Omental fat pad (tissue), 4 donors: ENCODE results near the gene RANBP3L. TPM values are rescaled to one million over a fixed set of nuclear protein-coding genes. Genes with fewer than 3 reads are reported as not detected.

Experiments
- ATAC-seq: fragments of 150-250 bp; one replicate; pipeline ENCODE4 v1.9.1; 2016; ENCODE audit warnings: mild to moderate bottlenecking, moderate library complexity; ENCODE audit not compliant: low FRiP score
- DNase-seq: peaks from one replicate; pipeline ENCODE4 v3.0.0-alpha.2; 2019; ENCODE audit warnings: low spot score
- CTCF ChIP-seq, 3 donors: fragments of 450-650 bp; IDR thresholded peaks; one replicate each; pipeline ENCODE4 v1.5.1; 2016 to 2017; ENCODE audit warnings: antibody characterized with exemption in 3 of 3, mild to moderate bottlenecking in 3 of 3, moderate library complexity in 2 of 3
- total RNA-seq, 4 donors: library from RNA; depleted of rRNA; stranded (reverse); fragments of >200 nt; gene quantifications; one replicate each; pipeline ENCODE4 v1.1.0, GENCODE V29; 2016

Gene RANBP3L
- total RNA-seq, 4 donors from 2014 or later = 0.50 to 10.6 (median 2.8) TPM

GRCh38 chr5:36251218-36251617 lies 50.5 kb downstream of the RANBP3L start:
- ATAC-seq (no peak), DNase-seq (no peak)
- no peak for TF ChIP-seq CTCF (IDR thresholded peaks at IDR 0.05)

GRCh38 chr5:36250427-36250826 lies 51.3 kb downstream of the RANBP3L start:
- no peak for ATAC-seq
- DNase-seq = no peak
- TF ChIP-seq CTCF (IDR thresholded peaks at IDR 0.05) = no peak

- ATAC-seq (no peak), DNase-seq (no peak)
- no peak for TF ChIP-seq CTCF (IDR thresholded peaks at IDR 0.05)
These were observed 55.5 kb downstream of the RANBP3L start for GRCh38 chr5:36246036-36246800.

GRCh38 chr5:36244076-36244475 lies 57.6 kb downstream of the RANBP3L start:
- no peak for TF ChIP-seq CTCF (IDR thresholded peaks at IDR 0.05)
- ATAC-seq = no peak
- no peak for DNase-seq

GRCh38 chr5:36243653-36244052 lies 58.0 kb downstream of the RANBP3L start:
- ATAC-seq (no peak), DNase-seq (no peak)
- no peak for TF ChIP-seq CTCF (IDR thresholded peaks at IDR 0.05)

GRCh38 chr5:36242534-36243485 lies 58.9 kb downstream of the RANBP3L start:
- ATAC-seq (no peak), DNase-seq (no peak)
- no peak for TF ChIP-seq CTCF (IDR thresholded peaks at IDR 0.05)
